ENCODE measurements around the gene KRT76.

KRT76 gene

GRCh38 chr12:52728374-52728773 lies 48.8 kb downstream of the KRT76 start:
- DNase-seq: no peak

GRCh38 chr12:52727037-52727436 lies 50.1 kb downstream of the KRT76 start:
- DNase-seq: no peak

GRCh38 chr12:52726451-52726850 lies 50.7 kb downstream of the KRT76 start:
- DNase-seq: no peak

- DNase-seq: no peak
Observed at GRCh38 chr12:52724384-52724783, 52.8 kb downstream of the KRT76 start.

- no peak for DNase-seq
Observed at GRCh38 chr12:52722680-52723079, 54.5 kb downstream of the KRT76 start.

GRCh38 chr12:52721838-52722470 lies 55.2 kb downstream of the KRT76 start:
- DNase-seq: no peak

GRCh38 chr12:52720365-52720886 lies 56.7 kb downstream of the KRT76 start:
- no peak for DNase-seq

All from activated CD4-positive, alpha-beta T cell treated with anti-CD3 and anti-CD28 coated beads, Interleukin-2, amount 50 U/mL, for 48 hours (primary cell).